ENCODE measurements around the gene TTN. TPM values are rescaled to one million over a fixed set of nuclear protein-coding genes. Genes with fewer than 3 reads are reported as not detected.
A peak's percentile ranks its signal among the peaks of the same experiment; 100 is the strongest.
"Not testable (repeated sequence)": the region's sequence is repeated elsewhere in the genome, so short reads cannot be mapped to it uniquely, and the experiment has no call there.

The TTN gene
- total RNA-seq, 2 donors from 2014 or later = 1,330 to 3,257 TPM

GRCh38 chr2:178681081-178681480, 126.1 kb downstream of the TTN start:
- H3K36me3 ChIP-seq = peaks cover 96% of the 10 kb centered on the region
- TF ChIP-seq, protein P1, sequence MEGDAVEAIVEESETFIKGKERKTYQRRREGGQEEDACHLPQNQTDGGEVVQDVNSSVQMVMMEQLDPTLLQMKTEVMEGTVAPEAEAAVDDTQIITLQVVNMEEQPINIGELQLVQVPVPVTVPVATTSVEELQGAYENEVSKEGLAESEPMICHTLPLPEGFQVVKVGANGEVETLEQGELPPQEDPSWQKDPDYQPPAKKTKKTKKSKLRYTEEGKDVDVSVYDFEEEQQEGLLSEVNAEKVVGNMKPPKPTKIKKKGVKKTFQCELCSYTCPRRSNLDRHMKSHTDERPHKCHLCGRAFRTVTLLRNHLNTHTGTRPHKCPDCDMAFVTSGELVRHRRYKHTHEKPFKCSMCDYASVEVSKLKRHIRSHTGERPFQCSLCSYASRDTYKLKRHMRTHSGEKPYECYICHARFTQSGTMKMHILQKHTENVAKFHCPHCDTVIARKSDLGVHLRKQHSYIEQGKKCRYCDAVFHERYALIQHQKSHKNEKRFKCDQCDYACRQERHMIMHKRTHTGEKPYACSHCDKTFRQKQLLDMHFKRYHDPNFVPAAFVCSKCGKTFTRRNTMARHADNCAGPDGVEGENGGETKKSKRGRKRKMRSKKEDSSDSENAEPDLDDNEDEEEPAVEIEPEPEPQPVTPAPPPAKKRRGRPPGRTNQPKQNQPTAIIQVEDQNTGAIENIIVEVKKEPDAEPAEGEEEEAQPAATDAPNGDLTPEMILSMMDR (IDR thresholded peaks at IDR 0.05) = no peak
- H3K4me1 ChIP-seq = no peaks in the 10 kb centered on the region
- H3K27ac ChIP-seq = no peak overlapping the region
- no peak for DNase-seq (ENCODE audit: low spot score)
- H3K4me3 ChIP-seq = no peak overlapping the region
- no peaks in the 10 kb centered on the region for H3K27me3 ChIP-seq
- H3K9me3 ChIP-seq = no peaks in the 10 kb centered on the region

DNA sequence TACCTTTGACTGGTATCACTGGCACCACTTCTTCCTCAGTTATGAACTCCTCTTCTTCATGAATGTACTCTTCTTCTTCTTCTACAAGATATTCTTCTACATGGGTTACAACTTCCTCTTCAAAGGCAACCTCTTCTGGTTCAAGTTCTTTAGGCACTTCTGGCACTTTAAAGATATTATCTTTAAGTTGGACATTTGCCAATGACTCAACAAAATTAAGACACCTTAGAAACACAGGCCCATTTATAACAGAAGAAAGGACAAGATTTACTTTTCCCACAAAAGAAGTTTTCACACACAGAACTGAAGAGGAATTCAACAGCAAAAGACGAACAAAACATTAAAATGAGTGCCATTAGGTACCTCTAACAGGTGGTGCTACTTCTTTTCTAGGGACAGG, 127.3 kb downstream of the TTN start:
- no peaks in the 10 kb centered on the region for H3K4me1 ChIP-seq
- H3K27me3 ChIP-seq = no peaks in the 10 kb centered on the region
- H3K4me3 ChIP-seq = no peak overlapping the region
- TF ChIP-seq, protein P1 (IDR thresholded peaks at IDR 0.05) = no peak
- no peak overlapping the region for H3K27ac ChIP-seq
- peaks cover 97% of the 10 kb centered on the region for H3K36me3 ChIP-seq
- H3K9me3 ChIP-seq = no peaks in the 10 kb centered on the region
- DNase-seq (ENCODE audit: low spot score) = no peak

DNA sequence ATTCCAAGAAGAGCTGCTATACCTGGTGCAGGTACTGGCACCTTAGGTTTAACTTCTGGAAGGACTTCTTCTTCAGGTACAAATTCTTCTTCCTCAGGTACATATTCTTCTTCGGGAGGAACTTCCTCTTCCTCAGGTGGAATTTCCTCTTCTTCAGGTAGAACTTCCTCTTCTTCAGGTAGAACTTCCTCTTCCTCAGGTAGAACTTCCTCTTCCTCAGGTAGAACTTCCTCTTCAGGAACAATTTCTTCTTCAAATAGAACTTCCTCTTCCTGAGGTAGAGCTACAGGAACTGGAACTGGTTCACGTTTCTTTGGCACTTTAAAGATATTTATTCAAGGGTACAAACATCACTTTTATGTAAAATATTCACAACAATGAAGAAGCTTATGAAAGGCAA, 129.6 kb downstream of the TTN start:
- no peaks in the 10 kb centered on the region for H3K27me3 ChIP-seq
- no peak for DNase-seq (ENCODE audit: low spot score)
- no peak overlapping the region for H3K27ac ChIP-seq
- H3K9me3 ChIP-seq = no peaks in the 10 kb centered on the region
- no peaks in the 10 kb centered on the region for H3K4me1 ChIP-seq
- no peak overlapping the region for H3K4me3 ChIP-seq
- TF ChIP-seq, protein P1 (IDR thresholded peaks at IDR 0.05) = no peak
- peaks cover 98% of the 10 kb centered on the region for H3K36me3 ChIP-seq

- H3K4me3 ChIP-seq = no peak overlapping the region
- no peaks in the 10 kb centered on the region for H3K4me1 ChIP-seq
- H3K36me3 ChIP-seq = peaks cover 98% of the 10 kb centered on the region
- no peak overlapping the region for H3K27ac ChIP-seq
- TF ChIP-seq, protein P1 (IDR thresholded peaks at IDR 0.05) = no peak
- DNase-seq (ENCODE audit: low spot score) = no peak
- H3K27me3 ChIP-seq = no peaks in the 10 kb centered on the region
- no peaks in the 10 kb centered on the region for H3K9me3 ChIP-seq
Observed at GRCh38 chr2:178676046-178676445, 131.2 kb downstream of the TTN start.

- H3K36me3 ChIP-seq = peaks cover 98% of the 10 kb centered on the region
- TF ChIP-seq, protein P1 (IDR thresholded peaks at IDR 0.05) = peak in 1 of 2 donors; percentile 22
- H3K27me3 ChIP-seq = no peaks in the 10 kb centered on the region
- DNase-seq (ENCODE audit: low spot score) = no peak
- no peak overlapping the region for H3K27ac ChIP-seq
- no peaks in the 10 kb centered on the region for H3K9me3 ChIP-seq
- no peaks in the 10 kb centered on the region for H3K4me1 ChIP-seq
- H3K4me3 ChIP-seq = no peak overlapping the region
Observed at GRCh38 chr2:178674122-178674521, 133.1 kb downstream of the TTN start.

DNA sequence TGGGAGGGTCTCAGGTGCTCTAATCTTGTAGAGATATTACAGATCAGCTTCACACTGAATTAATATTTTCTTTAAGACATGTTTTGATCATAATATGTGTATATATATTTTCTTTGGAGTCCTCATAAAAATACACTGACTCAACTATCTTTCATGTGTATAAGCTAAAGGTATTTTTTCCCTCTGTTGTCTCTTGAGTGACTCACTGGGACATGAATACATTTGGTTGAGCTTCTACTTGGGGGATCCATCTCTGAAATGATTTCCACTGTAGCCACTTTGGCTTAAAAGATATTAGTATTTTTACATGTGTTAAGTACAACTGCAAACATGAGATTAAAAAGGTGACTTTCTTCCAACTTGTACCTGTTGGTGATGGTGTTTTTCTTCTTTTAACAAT, 140.8 kb downstream of the TTN start:
- H3K4me3 ChIP-seq = no peak overlapping the region
- no peaks in the 10 kb centered on the region for H3K27me3 ChIP-seq
- peaks cover 68% of the 10 kb centered on the region for H3K36me3 ChIP-seq
- no peak for DNase-seq (ENCODE audit: low spot score)
- no peaks in the 10 kb centered on the region for H3K9me3 ChIP-seq
- no peaks in the 10 kb centered on the region for H3K4me1 ChIP-seq
- TF ChIP-seq, protein P1 (IDR thresholded peaks at IDR 0.05) = no peak
- H3K27ac ChIP-seq = no peak overlapping the region

DNA sequence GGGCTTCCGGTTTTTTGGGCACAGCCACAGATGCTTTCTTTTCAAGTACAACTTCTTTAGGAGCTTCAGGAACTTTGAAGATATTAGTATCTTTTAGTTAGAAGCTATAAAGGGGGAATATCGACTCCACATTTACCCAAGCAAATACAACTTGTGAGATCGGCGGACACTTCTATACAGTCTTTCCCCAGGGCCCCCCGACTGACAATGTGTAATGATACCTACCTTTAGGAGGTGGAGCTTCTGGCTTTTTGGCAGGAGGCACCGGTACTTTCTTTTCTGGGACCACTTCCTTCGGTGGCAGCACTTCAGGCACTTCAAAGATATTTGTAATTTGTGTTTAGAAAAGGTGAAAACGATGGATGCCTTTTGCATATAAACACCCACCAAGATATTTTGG, 148.7 kb downstream of the TTN start:
- H3K9me3 ChIP-seq; H3K27ac ChIP-seq; H3K36me3 ChIP-seq; H3K27me3 ChIP-seq; H3K4me1 ChIP-seq; H3K4me3 ChIP-seq; DNase-seq (ENCODE audit: low spot score): not testable (repeated sequence)

Measured in right atrium auricular region (tissue), 2 donors.